TTC549 (cell line): ENCODE results near the gene SH3TC1.

ENCODE experiments used
- FAIRE-seq: peaks from 2 replicates; lab custom pipeline; 2012; peaks lifted over from hg19 to GRCh38; lab: Jason Lieb, UNC

The SH3TC1 gene

DNA sequence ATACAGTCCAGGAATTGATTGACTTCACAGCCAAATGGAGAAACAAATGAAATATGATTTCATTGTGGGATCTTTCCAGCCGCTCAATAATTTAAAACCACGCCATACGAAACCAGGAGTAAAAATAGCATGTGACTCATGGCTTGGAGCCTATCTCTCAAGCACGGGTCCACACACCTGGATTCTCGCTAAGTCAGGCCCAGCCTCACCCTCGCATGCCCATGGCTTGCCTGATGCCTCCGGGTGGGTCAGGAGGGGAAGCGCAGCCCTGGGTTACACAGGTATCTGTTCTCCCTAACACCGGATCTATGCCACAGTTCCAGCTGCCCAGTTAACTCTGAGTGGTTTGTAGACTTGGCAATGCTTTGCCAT is 34.9 kb upstream of the SH3TC1 start:
- FAIRE-seq: no peak

DNA sequence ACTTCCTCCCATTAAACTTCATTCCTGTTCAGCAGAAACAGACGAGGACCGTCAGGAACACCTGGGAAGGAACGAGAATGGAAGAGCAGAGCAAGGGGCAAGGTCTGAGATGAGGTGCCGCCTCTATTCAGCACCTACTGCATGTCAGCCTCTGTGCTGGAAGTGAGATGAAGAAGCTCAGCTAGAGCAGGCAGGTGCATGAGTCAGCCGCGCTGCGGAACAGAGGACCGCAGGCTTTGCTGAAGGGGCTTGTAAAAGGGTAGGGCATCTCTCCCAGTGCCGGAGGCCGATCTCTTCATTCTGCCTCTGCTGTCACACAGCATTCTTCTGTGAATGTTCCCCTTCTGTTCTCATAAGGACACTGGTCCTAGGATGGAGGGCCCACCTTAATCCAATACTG is 34.4 kb upstream of the SH3TC1 start:
- FAIRE-seq: no peak

DNA sequence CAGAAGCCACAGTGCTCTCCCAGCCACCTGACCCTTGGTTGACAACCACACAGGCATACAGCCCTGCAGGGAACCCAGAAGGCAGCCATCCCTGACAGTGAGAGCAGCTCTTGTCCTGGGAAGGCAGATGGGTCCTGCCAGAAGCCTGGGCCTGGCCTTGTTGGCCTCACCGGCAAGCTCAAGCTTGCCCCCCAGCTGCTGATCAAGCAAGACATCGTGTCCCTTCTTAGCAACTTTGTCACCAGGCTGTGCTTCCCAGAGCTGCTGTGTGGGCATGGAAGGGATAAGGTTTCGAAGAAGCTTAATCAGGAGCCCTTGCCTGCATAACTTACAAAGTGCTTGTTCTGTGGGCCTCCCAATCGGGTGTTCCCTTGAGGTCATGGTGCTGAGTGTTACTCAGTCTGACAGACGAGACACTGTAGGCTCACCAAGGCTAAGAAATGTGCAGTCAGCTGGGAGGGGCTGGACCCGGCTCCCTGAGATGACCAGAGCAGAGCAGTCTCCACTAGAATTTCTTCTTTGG is 33.7 kb upstream of the SH3TC1 start:
- FAIRE-seq: no peak

DNA sequence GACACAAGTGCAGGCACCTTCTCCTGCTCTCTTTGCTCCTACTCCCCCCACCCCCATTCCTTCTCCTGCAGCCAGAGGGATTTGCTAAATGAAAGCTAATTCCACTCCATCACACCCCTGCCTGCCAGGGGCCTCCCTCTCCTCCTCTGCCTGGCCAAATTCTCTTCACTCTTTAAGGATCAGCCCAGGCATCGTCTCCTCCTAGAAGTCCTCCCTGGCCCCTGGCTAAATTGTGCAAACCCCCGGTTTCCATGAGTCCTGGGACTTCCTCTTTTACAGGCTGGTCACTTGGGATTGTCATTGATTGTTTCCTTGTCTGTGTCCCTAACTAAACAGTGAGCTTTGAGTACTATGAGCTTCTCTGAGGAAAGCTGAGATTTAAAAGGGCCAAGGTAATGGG is 31.8 kb upstream of the SH3TC1 start:
- no peak for FAIRE-seq

DNA sequence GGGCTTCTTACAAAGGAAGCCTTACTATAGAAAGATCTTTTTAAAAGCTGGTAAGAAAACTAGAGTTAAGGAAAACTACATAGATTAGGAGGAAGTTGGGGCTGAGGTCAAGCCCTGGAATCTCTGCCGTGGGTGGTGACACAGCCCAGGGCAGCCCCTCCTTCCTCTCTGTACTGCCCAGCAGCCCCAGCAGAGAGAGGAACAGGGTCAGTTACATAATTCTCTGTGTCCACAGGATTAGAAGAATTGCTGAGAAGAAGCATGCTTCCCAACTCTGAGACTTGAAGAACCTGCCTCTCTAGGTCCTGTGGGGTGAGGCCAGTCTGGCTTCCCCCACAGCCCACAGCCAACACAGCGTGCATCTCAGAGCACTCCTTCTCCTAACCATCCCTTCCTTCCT is 31.3 kb upstream of the SH3TC1 start:
- no peak for FAIRE-seq

DNA sequence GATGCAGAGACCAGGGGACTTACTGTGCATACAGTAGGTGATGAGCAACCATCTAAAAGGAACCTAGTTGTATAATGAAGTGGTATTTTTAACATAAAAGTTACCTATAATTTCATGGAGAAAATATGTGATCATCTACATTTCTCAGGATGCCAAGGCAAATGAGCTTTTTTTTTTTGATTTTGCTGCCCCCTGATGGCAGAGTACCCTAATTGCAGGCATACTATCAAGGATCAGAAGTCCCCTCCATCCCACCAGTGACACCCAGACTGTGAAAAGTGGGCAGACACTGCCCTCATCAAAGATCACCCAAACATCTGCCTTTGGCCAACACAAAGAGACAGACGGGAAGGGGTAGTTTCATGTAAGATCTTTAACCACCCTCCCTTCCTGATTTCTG is 30.9 kb upstream of the SH3TC1 start:
- FAIRE-seq: no peak

DNA sequence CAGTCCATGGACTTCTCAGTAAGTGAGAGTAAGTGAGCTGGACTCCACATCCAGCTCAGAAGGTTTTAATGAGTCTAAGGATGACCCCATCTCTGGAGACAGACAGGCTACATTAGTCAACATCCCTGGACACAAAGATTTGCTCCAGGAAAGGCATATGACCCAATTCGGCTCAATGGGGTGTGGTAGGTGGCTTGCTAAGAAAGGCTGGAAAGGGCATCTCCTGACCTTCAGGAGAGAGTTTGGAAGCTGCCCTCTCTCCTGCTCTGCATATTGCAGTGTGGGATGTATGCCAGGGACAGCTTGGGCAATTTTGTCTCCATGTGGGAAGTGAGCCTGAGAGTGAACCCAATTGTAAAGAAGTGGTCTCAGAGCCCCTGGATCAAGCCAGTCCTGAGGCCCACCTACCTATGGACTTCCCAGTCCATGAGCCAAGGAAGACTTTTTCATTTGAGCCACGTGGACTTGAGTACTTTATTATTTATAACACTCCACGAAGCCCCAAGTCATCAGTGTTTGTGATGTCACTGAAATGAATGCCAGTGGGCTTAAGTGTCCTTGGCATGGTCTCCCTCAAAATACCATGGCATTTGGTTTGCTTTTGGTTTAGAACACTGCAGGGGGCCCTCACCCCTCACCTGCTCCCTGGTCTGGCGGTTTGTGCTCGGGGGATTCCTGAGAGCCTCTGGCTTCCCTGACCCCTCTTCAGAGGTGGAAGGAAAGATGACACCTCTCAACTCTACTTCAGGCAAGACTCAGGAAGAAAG is 30.1 kb upstream of the SH3TC1 start:
- no peak for FAIRE-seq

DNA sequence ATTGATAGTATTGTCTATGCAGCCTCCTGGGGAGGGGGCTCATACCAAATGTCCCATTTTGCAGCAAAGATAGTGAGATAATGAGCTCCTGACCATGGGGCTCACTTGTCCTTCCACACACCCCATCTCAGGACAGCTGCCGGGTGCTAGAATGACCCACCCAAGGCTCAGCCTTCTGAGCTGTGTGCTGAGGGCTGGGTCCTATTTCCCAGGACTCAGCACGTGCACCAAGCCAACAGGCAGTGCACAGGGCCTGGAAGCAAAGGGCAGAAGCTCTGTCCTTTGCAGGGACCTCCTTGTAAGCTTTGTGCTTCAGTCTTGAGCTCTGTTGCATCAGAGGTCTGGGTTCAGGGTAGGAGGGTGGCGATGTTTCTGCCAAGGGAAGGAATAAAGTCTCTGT is 29.3 kb upstream of the SH3TC1 start:
- no peak for FAIRE-seq

DNA sequence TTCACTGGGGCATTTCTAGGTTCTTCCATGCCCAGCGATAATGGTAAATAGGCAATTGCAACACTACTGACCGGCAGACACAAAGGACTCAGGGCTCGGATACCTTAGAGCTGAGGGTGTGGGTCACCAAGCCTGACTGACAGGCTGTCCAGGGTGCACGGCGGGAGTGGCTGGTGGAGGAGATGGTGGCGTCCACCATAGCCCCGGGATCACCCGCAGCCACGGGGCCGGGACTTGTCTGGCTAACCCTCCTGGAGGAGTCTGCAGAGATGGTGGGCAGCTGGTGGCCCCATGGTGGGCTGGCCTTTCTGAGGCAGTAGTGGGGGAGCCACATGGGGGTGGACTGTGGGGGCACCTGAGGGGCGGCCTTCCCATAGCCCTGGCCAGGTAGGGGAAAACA is 28.7 kb upstream of the SH3TC1 start:
- FAIRE-seq: no peak

DNA sequence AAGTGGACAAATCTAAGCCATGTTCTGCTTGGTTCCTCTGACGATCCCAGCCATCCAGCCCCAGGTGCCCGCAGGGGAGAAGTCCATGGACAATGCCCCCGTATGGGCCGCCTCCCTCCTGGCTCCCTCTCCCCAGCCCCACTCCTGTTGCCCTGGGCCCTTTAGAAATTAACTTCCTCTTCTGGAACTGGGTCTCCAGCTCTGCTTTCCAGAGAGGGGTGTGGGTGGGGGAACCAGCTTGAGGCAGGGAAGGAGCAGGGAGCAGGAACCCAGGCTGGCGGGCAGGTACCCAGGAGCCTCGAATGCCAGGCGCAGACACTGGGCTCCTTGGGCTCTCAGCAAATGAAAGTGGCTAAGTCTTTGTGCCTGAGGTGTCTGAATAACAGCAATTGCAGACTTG is 27.8 kb upstream of the SH3TC1 start:
- no peak for FAIRE-seq

DNA sequence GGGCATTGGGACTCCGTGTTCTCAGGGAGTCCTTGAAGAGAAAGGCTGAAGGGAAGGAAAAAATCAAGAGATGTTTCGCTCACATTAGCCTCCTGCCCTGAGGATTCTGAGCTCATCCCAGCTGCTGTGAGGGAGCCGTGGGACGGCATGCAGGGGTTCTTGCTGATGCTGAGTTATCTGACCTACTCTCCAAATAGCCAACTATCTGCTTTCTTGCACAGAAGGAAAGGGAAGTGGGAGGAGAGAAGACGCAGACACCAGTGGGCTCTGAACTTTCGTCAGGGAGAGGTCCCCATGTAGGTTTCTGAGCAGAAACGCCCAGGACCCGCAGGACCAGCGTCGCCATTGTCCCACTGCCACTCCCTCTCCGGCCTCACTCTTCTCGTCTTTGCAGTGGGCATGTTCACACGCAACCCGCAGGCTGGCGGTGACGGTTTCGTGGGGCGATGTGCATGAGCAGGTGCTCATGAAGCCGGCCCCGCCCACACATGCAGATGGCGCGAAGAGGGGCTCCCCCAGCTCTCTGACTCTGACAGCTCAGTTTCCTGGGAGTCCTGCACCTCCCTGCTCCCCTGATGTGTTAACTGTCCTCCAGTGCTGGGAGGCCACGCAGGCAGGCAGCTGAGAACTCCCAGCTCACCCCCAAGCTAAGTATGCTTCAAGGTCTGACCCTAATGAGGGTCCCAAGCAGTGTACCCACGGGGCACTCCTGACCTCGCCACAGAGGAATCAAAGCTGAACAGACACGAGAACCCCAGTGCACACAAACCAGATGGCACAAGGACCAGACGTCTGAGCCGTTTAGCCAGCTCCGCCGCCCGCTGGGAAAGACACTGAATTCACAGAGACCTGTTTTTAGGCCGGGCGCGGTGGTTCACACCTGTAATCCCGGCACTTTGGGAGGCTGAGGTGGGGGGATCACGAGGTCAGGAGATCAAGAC is 26.8 kb upstream of the SH3TC1 start:
- FAIRE-seq: no peak

DNA sequence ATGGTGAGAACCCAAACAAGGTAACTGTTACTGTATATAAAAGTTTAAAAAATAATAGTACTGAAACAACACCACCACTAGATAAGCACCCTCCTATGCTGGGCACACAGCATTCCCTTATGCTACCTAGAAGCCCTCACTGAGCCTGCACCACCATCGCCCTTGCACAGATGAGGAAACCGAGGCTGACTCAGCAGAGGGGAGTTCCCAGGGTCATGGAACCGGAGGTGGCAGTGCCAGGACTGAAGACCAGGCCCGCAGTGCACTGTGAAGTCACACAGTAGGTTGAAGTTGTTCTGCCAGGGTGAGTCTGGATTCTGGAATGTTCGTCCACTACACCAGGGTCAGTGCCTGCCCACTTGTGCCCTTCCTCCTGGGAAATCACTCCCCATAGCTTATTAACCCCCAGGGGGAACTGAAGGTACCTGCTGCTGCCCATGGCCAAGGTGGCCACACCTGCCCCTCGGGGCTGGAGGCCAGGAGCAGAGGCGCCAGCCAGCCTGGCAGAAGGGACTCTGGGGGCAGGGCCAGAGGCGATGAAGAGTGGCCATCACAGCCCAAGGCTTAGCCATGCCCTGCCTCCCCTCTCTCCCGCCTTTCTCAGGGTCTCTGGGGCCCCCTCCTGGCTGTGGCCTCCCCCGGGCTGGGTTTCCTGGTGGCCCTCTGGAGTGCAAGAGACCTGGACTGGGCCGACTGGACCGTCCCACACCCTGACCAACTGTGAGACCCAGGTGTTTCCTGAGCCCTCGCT is 25.4 kb upstream of the SH3TC1 start:
- FAIRE-seq: no peak

DNA sequence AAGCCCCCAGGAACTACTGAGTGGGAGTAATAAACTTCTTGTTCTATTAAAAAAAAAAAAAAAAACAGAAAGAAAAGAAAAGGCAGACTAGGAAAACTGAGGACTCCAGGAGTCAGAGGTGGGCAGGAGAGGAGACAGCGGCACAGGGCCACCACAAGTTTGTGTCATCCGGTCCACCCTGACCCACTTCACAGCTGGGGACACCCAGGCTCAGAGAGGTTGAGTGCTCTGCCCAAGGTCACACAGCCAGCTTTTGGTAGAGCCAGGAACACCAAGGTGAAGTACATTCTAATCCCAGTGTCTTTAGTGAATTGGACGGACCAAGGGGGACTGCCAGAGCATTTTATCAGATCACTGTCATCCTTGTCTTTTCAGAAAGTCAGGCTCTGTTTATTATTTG is 24.1 kb upstream of the SH3TC1 start:
- FAIRE-seq: no peak

DNA sequence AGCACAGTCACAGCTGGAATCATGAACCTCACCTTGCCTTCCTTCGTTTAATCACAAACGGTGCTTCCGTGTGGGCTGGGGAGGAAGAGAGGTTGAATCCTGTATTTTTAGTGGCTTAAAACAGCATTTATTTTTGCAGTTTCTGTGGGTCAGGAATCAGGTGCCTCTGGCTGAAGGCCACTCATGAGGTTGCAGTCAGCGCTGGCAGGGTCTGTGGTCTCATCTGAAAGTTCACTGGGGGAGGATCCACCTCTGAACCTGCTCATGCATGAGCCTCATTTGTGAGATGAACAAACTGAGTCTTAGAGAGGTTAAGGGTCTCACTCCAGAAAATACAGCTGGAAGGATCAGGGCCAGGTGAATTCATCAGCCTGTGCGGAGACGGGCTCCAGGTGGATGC is 23.4 kb upstream of the SH3TC1 start:
- no peak for FAIRE-seq

DNA sequence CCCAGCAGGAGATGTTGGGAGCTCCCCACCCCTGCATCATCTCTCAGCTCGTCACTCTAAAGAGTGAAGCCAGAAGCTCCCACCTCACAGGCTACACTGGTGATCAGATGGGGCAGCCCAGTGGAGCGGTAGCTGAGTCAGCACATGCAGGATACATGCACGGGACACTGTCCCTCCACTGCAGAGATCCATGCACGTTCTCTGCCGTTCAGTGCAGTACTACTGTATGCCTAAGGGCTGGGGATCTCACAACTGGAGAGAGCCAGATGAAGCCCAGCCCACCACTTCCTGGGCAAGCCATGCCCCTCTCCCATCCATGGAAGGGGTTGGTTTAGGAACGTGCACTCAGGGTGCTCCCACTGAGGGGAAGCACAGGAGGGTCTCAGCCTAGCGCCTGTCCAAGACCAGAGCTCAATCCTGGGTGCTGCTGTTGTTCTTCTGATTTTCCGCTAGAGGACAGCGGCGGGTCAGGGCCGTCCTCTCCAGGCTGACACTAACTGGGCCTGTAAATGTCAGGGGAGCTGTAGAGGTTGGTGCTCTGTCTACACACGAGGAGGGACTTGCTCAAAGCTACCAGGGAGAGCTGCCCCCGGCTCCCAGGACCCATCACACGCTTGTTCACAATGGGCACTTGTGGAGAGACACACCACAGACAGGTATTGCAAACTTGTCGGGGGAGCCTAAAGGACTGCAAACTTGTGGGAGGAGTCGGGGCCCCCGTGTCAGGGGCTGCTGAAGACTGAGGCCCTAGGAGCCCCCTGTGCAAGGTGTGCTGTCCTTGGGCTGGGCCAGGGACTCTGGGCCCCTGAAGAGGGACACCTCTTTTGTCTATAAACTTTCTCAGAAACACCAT is 22.3 kb upstream of the SH3TC1 start:
- no peak for FAIRE-seq

DNA sequence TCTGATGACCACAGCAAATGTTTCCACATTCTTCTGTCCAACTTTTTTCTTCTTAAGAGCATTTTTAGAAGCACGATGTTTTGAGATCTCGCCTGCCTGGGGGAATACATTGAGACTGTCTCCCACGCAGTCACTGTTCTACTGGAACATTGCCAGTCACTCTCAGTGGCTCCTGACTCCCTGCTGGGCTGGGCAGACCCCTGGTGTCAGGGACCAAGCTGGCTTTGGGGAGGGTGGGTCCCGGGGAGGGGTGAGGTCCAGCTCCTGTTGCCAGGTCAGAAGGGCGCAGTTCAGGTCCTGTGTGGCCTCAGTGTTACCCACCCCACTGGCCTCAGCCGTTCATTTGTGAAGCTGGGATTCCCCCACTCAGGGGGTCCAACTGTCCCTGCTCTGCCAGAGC is 21.5 kb upstream of the SH3TC1 start:
- FAIRE-seq: no peak

DNA sequence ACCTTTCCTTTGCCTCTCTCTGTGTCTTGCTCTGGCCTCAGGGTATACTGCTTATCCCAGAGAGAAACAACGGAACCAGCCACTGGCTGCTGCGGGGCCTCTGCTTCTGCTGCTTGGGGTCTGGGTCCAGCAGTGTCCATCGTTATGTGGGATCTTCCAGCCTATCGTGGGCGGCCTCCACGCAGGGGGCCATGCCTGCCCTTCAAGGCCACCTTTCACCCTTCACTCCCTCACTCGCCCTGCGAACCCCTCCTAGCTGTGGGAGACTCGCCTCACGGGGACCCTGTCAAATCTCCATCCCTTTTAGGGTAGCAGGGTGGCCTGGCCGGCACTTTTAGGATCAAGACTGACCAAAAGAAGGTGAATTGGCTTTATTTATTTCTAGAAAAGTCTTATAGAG is 21.1 kb upstream of the SH3TC1 start:
- FAIRE-seq: no peak

DNA sequence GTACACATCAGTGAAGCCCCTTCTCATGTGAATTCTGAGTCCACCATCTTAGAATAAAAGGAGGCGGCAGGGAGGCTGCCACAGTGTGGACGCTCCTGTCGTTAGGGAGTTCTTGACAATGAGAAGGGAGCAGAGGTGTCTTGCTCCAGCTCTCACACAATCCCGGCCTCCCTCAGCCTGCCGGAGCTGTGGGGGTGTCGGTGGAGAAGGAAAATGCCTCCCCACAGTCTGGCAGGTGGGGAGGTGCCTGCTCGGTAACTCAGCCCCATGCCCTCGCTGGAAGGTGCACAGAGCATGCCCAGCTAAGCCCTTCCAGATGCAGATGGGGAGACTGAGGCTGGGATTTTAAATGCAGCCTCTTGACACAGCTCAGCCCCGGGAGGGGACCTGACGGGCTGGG is 20.0 kb upstream of the SH3TC1 start:
- no peak for FAIRE-seq

DNA sequence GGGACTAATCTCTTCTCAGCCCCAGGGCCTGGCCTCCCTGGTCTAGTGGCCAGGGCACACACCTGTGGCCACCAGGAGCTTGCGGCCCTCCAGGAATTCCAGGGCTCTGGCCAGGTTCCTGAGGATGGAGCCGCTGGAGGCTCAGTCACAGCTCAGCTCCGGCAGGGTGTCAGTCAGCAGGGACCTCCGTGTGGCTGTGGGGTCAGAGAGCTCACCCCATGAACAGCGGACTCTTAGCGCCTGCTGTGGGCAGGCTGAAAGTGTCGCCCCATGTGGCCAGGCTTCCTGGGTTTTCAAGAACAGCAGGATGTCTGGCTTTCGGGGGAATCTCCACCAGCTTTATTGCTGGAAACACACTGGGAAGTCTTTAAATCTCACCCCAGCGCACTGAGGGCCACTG is 19.3 kb upstream of the SH3TC1 start:
- FAIRE-seq: no peak

DNA sequence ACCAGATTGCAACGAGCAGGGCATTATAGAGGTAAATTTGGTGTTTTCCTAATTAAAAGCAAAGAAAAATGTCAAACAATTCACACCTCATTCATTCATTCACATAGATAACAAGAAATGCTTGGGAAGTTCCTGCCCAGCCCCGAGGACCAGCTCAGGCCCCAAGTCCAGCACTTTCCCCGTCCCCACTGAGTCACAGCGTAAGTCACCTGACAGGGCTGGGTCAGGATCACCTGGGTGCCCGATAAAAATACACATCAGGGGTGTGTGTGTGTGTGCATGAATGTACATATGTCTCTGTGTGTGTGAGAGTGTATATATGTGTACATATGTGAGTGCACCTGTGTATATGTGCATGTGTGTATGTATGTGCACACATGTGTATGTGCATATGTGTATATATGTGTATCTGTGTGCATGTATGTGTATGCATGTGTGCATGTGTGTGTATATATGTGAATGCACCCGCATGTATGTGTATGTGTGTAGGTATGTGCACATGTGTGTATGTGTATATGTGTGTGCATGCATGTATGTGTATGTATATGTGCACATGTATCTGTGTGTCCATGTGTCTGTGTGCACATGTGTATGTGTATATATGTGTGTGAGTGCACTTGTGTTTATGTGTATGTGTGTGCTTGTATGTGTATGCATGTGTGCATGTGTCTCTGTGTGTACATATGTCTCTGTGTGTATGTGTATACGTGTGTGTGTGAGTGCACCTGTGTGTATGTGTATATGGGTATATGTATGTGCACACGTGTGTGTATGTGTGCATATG is 18.6 kb upstream of the SH3TC1 start:
- no peak for FAIRE-seq

DNA sequence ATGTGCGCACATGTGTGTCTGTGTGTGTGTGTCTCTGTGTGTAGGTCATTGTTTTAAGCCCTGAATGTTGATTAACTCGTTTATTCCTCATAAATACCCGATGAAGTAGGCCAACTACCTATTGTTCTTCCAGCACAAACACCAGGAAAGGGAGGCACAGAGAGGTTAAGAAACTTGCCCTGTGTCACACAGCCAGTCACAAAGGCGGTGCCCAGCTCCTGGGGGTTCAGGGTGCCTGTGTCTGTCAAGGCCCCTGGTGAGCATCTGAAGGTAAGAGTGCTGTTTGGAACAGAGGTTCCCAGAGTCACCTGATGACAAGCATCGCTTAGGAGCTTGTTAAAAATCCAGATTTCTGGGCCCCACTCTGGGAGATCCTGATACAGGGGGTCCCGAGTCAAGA is 18.0 kb upstream of the SH3TC1 start:
- FAIRE-seq: no peak
